Dermis blood vessel endothelial cell (primary cell): ENCODE results near the gene ADAMTS2. TPM values are rescaled to one million over a fixed set of nuclear protein-coding genes. Genes with fewer than 3 reads are reported as not detected.

ENCODE experiments used
- DNase-seq: peaks from one replicate; pipeline ENCODE4 v3.0.0; 2010
- total RNA-seq: library from RNA; depleted of rRNA; stranded (reverse); fragments of >200 nt; gene quantifications from 2 replicates; pipeline ENCODE4 v1.2.3, GENCODE V29; 2014

The ADAMTS2 gene
- total RNA-seq, 1 donor from 2014 or later = 2.4 TPM

DNA sequence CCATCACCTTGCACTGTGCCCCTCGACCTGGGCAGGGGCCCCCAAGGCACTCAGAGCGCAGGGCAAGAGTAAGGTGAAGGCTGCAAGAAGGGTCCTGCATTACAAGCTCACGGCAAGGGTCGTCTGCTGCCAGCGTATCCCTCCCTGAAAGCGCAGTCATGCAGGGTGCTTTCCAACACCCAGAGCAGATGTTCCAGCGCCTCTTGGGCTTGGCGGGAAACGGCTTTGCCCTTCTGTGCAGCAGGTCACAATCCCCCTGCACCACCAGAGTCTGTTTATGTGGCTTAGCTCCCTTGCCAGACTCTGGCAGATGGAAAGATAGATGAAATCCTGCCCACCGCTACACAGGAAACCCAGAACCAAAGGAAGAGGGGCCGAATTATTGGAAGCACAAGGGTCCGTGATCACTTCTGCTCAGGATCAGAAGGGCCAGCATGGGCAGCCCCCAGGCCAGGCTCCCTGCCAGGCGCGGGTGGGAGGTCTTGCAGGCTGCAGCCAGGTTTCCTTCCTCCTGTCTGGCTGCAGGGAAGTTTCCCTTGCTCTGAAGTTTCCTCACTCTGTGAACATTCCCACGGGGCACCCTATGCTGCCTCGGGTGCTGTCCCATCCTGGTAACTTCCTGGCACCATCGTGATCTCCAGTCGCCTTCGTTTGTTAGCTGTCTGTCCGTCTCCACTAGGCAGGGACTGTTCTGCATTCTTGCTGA is 152.9 kb downstream of the ADAMTS2 start:
- no peak for DNase-seq

DNA sequence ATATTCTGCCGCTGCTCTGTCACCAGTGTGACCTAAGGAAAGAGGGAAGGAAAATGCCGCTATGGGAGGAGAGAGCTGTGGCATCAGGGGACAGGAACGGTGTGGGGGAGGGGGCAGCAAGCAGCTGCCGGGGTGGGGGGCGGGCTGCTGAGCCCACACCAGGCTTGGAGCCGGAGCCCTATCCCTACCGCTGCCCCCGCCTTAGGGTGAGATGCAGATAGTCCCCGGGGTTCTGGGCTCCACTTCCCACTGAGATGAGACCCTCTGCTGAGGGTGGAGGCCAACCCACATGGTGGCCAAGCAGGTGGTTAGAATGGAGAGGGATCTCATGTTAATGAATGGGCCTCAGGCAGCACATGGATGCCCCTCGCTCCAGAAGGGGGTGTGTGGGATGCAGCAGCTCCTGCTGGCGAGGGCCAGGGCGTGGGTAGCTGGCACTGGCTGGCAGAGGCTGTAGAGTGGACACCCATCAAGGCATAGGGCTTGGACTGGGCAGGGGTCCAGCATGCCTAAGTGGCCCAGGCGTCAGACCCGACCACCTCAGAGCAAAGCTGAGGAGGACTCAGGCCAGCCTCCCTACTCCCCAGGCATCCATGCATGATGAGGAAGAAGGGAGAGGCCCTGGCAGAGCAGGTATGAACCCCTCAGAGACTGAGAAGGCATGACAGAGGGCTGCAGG is 153.6 kb downstream of the ADAMTS2 start:
- DNase-seq = no peak

- DNase-seq = no peak
Observed at GRCh38 chr5:179190851-179191505, 154.3 kb downstream of the ADAMTS2 start.

GRCh38 chr5:179188636-179189035 is 156.6 kb downstream of the ADAMTS2 start:
- DNase-seq = no peak

- no peak for DNase-seq
Observed at GRCh38 chr5:179187681-179188575, 157.3 kb downstream of the ADAMTS2 start.

- DNase-seq = no peak
Observed at GRCh38 chr5:179187229-179187678, 158.0 kb downstream of the ADAMTS2 start.

GRCh38 chr5:179186801-179187200 is 158.5 kb downstream of the ADAMTS2 start:
- DNase-seq = no peak

DNA sequence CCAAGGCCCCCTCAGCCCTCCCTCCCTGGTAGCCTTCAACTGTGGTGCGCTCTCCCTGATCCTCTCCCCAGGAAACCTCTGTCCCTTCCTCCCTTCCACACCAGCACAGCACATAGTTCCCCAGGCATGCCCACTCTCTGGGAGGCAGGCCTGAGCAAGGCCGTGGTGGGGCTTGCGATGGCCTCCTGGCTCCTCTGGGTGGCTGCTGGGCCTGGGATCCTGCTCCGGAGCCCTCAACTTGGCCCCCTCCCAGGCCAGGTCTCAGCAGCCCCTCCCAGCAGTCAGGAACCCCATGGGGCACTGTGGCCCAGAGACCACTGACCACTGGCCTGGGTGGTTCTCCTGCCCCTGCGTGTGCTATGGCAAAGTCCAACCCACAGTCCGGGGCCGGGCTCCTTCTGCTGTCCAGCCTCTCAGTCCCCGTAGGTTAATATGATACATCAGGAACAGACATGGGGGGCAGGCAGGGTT is 159.3 kb downstream of the ADAMTS2 start:
- no peak for DNase-seq

DNA sequence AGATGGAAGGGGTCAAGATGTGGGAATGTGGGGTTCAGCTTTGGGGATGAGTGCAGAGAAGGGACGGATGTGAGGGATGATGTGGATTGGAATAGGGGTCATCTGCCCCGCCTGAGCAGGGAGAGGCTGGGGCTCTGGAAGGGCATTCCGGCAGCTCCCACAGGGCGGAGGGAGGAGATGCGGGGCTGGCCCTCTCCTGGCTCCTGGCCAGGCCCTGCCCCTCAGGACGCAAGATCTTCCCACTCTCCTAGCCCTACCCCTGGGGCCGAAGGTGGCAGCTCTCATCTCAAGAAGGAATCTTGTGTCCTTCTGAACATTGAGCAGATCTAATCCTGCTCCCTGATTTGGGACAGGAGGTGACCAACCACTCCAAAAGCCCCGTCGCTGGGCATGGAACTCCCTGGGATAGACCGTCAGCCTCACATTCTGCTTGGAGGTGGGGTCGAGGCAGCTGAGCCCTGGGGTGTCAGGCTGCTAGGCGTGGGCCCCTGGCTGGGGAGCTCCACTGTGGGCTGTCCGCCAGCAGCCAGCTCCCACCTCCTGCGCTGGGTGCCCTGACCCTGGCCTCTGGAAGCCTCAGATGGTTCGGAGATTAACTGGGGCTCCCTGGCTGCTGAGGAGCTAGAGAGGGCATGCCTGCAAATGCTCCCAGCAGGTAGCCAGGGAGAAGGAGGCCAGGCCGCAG is 159.9 kb downstream of the ADAMTS2 start:
- no peak for DNase-seq

DNA sequence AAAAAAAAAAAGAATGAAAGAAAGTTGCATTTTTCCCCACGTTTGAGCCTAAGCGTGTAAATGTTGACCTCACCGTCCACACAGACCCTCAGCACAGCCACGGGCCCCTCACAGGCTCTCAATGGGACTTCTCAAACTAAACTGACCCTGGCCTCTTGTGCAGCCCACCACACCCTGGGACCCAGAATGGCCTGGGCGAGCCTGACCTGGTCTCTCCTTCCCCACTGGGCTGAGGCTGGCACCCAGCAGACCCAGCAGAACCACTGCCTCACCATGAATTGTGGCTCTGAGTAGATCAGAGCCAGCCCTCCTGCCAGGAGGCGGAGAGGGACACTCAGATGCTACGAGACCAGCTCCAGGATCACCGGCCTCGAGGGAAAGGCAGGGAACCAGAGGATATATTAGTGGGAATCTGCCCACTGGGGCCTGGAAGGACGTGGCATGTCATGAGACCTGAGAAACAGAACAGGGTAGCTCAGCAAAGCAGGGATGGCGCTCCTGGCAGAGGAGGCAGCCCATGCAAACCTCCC is 160.7 kb downstream of the ADAMTS2 start:
- DNase-seq = no peak

DNA sequence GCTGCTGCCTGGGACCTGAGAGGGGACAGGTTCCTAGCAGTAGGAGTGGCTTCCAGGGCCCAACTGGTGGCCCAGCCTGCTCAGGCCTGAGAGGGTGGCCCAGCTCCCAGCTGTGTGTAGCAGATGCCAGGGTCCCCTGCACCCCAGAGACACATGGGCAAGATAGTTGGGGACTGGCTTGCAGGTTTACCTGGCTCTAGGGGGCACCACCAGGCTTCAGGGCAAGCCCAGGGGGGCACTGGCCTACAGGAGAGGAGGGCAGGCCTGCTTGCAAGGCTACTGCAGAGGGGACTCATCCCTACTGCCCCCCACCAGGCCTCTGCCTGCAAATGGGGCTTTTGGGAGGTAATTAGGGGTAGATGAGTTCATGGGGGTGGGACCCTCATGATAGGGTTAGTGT is 161.8 kb downstream of the ADAMTS2 start:
- no peak for DNase-seq

DNA sequence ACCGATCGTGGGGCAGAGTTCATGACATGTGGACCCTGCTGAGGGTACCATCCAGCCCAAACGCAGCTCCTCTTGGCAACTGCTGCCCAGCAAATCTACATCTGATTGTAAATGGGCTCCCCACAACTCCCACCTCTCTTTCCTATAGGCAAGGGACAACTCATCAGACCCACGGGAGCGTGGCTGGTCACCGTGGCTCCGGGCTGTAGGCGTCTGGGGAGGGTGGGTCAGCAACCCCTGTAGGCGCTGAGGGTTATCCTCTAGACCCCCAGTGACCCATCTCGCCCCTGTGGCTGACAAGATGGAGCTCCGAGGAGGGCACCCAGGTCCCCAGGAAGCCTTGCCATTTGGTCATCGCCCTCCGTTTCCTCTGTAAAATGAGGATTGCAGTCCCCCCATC is 162.7 kb downstream of the ADAMTS2 start:
- no peak for DNase-seq

- DNase-seq = no peak
Observed at GRCh38 chr5:179181988-179182387, 163.3 kb downstream of the ADAMTS2 start.

GRCh38 chr5:179180921-179181645 is 164.2 kb downstream of the ADAMTS2 start:
- DNase-seq = no peak

GRCh38 chr5:179180061-179180610 is 165.1 kb downstream of the ADAMTS2 start:
- DNase-seq = no peak

DNA sequence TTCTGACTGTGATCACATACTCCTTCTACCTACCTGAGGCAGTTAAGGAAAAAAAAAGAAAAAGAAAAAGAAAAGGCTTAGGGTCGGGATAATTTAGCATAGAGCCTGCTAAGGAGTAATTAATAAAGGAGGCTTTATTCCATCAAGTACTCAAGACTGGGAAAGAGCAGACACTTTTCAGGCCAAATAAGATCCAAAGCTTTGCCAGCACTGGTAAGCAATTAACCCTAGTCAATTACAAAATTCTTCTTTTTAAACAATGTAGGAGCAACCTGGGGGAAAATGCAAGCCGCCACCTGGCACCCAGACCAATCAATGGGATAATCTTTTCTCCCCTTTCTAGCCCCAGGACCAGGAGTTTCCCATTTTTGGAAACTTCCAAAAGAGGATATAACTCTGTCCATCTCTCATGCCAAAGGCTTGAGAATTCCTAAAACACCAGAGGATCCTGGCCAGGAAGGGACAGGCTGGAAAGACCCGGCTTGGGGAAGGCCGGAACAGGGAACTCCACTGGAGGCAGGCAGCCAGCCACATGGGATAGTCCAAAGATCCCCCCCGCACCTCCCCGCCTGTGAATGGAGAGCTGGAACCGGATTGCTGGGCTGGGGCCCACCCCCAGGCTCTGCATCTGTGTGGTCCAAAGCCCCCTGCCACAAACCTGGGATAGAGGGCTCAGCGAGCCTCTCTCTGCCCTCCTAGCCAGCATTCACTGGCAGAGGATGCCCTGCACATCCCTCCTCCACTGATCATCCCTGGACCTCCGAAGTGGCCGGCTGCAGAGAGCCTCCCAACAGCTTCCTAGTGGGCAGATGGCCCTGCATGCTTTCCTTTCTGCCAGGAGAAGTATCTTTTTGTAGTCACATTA is 167.3 kb downstream of the ADAMTS2 start:
- DNase-seq = no peak

GRCh38 chr5:179176571-179177230 is 168.6 kb downstream of the ADAMTS2 start:
- no peak for DNase-seq

DNA sequence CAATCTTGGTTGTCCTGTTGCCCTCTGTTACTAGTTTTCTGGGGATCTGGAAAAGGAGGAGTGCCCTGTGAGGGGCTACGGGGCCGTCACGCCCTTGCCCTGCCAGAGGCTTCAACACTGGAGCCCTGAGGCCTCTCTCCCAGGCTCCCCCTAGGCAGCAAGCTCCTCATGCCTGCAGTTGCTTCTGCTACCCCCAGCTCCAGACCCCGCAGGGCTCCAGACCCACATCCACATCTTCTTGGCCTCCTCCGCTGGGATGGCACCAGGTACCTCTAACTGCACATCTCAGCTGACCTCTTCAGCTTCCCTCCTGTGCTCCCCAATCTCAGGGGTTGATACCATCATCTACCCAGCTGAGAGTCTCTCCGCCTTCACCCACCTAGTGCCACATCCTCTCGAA is 169.1 kb downstream of the ADAMTS2 start:
- no peak for DNase-seq
